Stomach (tissue), 9 donors: ENCODE results near the gene ARL16. TPM values are rescaled to one million over a fixed set of nuclear protein-coding genes. Genes with fewer than 3 reads are reported as not detected.

Source experiments
- DNase-seq, 2 donors: peaks; one replicate each; pipeline versions ENCODE4 v3.0.0 to v3.0.0-alpha.2; 2013 to 2019
- H3K27ac ChIP-seq, 5 donors: fragments of 200-600 bp in 4 of 5; sonication (generic) in 4 of 5; one replicate each; pipeline ENCODE4 v1.5.1; 2013 to 2019; ENCODE audit warnings: mild to moderate bottlenecking in 1 of 5, moderate library complexity in 1 of 5
- H3K27me3 ChIP-seq, 3 donors: fragments of 200-600 bp; sonication (generic); one replicate each; pipeline ENCODE4 v1.5.1; 2017 to 2019; ENCODE audit warnings: mixed run types in 1 of 3
- H3K36me3 ChIP-seq, 4 donors: fragments of 200-600 bp; sonication (generic); 1 replicate in 3 of 4; 2 replicates in 1 of 4; pipeline ENCODE4 v1.5.1; 2016 to 2019
- H3K4me1 ChIP-seq, 4 donors: fragments of 200-600 bp; sonication (generic); one replicate each; pipeline ENCODE4 v1.5.1; 2016 to 2019
- H3K4me3 ChIP-seq, 4 donors: fragments of 200-600 bp; sonication (generic) in 3 of 4; one replicate each; pipeline ENCODE4 v1.5.1; 2016 to 2019; ENCODE audit warnings: mild to moderate bottlenecking in 1 of 4
- H3K9me3 ChIP-seq, 4 donors: fragments of 200-600 bp; sonication (generic); one replicate each; pipeline ENCODE4 v1.5.1; 2016 to 2019
- CTCF ChIP-seq, 7 experiments: fragments of 450-650 bp in 4 of 7; fragments of 200-600 bp in 3 of 7; sonication (generic) in 3 of 7; IDR thresholded peaks; one replicate each; pipeline ENCODE4 v1.5.1; 2016 to 2019; ENCODE audit warnings: antibody characterized with exemption in 7 of 7, control low read depth in 2 of 7, mild to moderate bottlenecking in 1 of 7
- EP300 ChIP-seq: sonication (generic); formaldehyde crosslinking; IDR thresholded peaks from one replicate; pipeline ENCODE4 v1.6.1; 2017; ENCODE audit warnings: antibody characterized with exemption
- POLR2A ChIP-seq, 4 donors: fragments of 450-650 bp; IDR thresholded peaks; one replicate each; pipeline ENCODE4 v1.6.1; 2016; ENCODE audit warnings: antibody characterized with exemption in 4 of 4, control low read depth in 2 of 4, mild to moderate bottlenecking in 1 of 4, moderate library complexity in 1 of 4
- POLR2AphosphoS5 ChIP-seq, 3 donors: sonication (generic); formaldehyde crosslinking; IDR thresholded peaks; one replicate each; pipeline ENCODE4 v1.6.1; 2016; ENCODE audit warnings: antibody characterized with exemption in 3 of 3
- WGBS, 5 donors: extraction: QIAGEN DNeasy Blood & Tissue Kit in 3 of 5; methylation state at CpG; one replicate each; pipeline versions ENCODE4 v1.1.5 to v1.1.7; 2013 to 2018; 5-methylcytosine and 5-hydroxymethylcytosine counted together
- intact Hi-C: fragments of 100-400 bp; cut with DNase I; formaldehyde crosslinking; loops from one replicate; pipeline ENCODE4 v1.15.1; 2023; ENCODE audit warnings: low total_unique reads
- polyA plus RNA-seq, 3 donors: library from polyadenylated mRNA; stranded (reverse); fragments of 200-250 nt; gene quantifications; one replicate each; pipeline ENCODE4 v1.2.3, GENCODE V29; 2013
- total RNA-seq, 5 donors: library from RNA; depleted of rRNA; stranded (reverse); fragments of >200 nt; gene quantifications; one replicate each; pipeline versions ENCODE4 v1.1.0 to v1.2.3, GENCODE V29; 2014 to 2016
- donor health status: healthy with polysubstance abuse.
- donor health status: Bipolar disorder and iron deficiency.
- donor health status: healthy.

Gene ARL16
- total and polyA plus RNA-seq, 8 donors = 8.1 to 109 (median 39.8) TPM

GRCh38 chr17:81723651-81724209 is 40.1 kb upstream of the ARL16 start:
- H3K27me3 ChIP-seq = peaks cover 0 to 30% (median 0%) of the 10 kb centered on the region in 3 donors
- intact Hi-C loops = no loop called here
- no peak overlapping the region for H3K4me3 ChIP-seq
- peaks cover 16 to 45% (median 32%) of the 10 kb centered on the region in 4 donors for H3K4me1 ChIP-seq
- H3K9me3 ChIP-seq = no peaks in the 10 kb centered on the region
- H3K36me3 ChIP-seq = peaks cover 0 to 20% (median 20%) of the 10 kb centered on the region in 4 donors
- TF ChIP-seq POLR2A (IDR thresholded peaks at IDR 0.05) = no peak
- no peak for TF ChIP-seq CTCF (IDR thresholded peaks at IDR 0.05)
- no peak for TF ChIP-seq POLR2AphosphoS5 (IDR thresholded peaks at IDR 0.05)
- no peak for TF ChIP-seq EP300
- peak overlapping the region in 4 of 5 donors; percentile 45 to 76 (median 72) for H3K27ac ChIP-seq
- DNase-seq = peak in 1 of 2 donors; percentile 61
- WGBS, 5 donors = 24 to 41% (median 37%) methylated on average over 12 of the region's 12 CpGs

- H3K27ac ChIP-seq = peak overlapping the region; percentile 30 to 76 (median 65)
- no peak for TF ChIP-seq CTCF (IDR thresholded peaks at IDR 0.05)
- peak in 2 of 3 donors; percentile 65 to 82 for TF ChIP-seq POLR2AphosphoS5 (IDR thresholded peaks at IDR 0.05)
- no peak for TF ChIP-seq POLR2A (IDR thresholded peaks at IDR 0.05)
- no peak for TF ChIP-seq EP300
- intact Hi-C loops = no loop called here
- no peaks in the 10 kb centered on the region for H3K9me3 ChIP-seq
- peaks cover 4 to 33% (median 32%) of the 10 kb centered on the region in 4 donors for H3K36me3 ChIP-seq
- peaks cover 0 to 26% (median 0%) of the 10 kb centered on the region in 3 donors for H3K27me3 ChIP-seq
- H3K4me3 ChIP-seq = no peak overlapping the region
- H3K4me1 ChIP-seq = peaks cover 16 to 45% (median 32%) of the 10 kb centered on the region in 4 donors
- 28 to 43% (median 37%) methylated on average over 8 to 10 of the region's 10 CpGs for WGBS, 5 donors
- DNase-seq = peak; percentile 70 to 94
Measured at GRCh38 chr17:81722184-81723120, 38.9 kb upstream of the ARL16 start.

- peak overlapping the region in 1 of 5 donors; percentile 13 for H3K27ac ChIP-seq
- peaks cover 4 to 51% (median 48%) of the 10 kb centered on the region in 4 donors for H3K36me3 ChIP-seq
- DNase-seq = no peak
- TF ChIP-seq POLR2A (IDR thresholded peaks at IDR 0.05) (no peak), EP300 (no peak), CTCF (IDR thresholded peaks at IDR 0.05) (no peak), POLR2AphosphoS5 (IDR thresholded peaks at IDR 0.05) (no peak)
- H3K27me3 ChIP-seq = peaks cover 0 to 12% (median 0%) of the 10 kb centered on the region in 3 donors
- peaks cover 16 to 31% (median 30%) of the 10 kb centered on the region in 4 donors for H3K4me1 ChIP-seq
- 78 to 91% (median 88%) methylated on average over 23 to 33 of the region's 33 CpGs for WGBS, 5 donors
- intact Hi-C loops = no loop called here
- no peak overlapping the region for H3K4me3 ChIP-seq
- no peaks in the 10 kb centered on the region for H3K9me3 ChIP-seq
Measured at GRCh38 chr17:81720267-81721071, 36.9 kb upstream of the ARL16 start.
